ENCODE measurements around the gene PRSS36.
A peak's percentile ranks its signal among the peaks of the same experiment; 100 is the strongest.
"Not testable (repeated sequence)": the region's sequence is repeated elsewhere in the genome, so short reads cannot be mapped to it uniquely, and the experiment has no call there.

Gene PRSS36

GRCh38 chr16:31118223-31119155 lies 31.4 kb downstream of the PRSS36 start:
- no peak for DNase-seq

- peak; percentile 99 for DNase-seq
These were observed 32.3 kb downstream of the PRSS36 start, which contains the start of gene KAT8 for GRCh38 chr16:31117384-31118222. Gene KAT8, plus strand, starts transcription at chr16:31117664. Its CDS starts 18 bp downstream, at chr16:31117682.

DNA sequence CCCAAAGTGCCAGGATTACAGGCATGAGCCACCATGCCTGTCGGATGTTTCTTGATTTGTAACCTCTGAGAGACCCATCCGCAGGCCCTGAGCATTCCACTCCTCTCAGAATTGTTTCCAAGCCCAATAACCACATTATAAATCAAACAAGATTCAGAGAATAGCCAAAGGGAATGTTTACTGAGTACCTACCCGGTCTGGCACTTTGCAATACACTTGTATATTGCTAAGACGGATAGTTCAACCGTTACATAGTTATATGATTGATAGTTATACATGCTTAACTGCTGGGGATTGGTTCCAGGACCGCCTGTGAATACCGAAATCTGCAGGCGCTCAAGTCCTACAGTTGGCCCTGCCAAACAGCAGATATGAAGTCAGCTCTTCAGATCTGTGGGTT lies 35.4 kb downstream of the PRSS36 start:
- DNase-seq, result no peak

DNA sequence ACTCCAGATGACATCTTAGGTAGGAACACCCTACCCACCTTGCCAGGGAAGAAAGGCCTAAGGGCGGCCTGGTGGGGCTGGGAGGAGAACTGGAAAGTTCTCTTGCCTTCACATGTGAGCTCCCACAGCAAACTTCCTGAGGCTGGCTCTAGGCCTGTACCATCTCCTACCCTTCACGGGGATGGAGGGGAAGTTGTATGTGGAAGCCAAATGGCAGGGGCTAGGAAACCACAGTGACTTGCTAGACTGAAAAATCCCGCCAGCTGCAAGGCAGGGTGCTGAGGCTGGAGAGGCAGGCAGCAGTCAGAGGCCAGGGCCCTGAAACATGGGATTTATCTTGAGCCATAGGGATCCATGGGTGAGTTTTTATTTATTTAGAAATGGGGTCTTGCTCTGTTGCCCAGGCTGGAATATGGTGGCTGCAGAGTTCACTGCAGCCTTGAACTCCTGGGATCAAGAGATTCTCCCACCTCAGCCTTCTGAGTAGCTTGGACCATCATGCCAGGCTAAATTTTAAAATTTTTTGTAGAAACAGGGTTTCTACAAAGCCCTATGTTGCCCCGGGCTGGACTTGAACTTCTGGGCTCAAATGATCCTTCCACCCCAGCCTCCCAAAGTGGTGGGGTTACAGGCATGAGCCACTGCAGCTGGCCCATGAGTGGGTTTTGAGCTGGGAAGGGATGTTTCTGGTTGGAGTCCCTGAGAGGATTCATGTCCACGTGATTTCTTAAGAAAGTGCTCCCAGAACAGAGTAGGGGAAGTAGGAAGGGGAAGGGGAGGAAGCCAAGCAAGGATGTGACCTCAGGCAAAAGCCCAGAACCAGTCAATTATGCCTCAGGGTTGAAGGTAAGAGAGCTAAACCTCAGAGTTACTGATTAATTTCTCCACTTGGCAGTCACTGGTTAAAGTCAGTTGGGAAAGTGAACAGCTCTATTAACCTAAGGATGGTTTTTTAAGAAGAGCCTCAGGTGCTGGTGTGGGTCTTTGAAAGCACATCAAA lies 36.4 kb downstream of the PRSS36 start:
- peak; percentile 18 for DNase-seq

DNA sequence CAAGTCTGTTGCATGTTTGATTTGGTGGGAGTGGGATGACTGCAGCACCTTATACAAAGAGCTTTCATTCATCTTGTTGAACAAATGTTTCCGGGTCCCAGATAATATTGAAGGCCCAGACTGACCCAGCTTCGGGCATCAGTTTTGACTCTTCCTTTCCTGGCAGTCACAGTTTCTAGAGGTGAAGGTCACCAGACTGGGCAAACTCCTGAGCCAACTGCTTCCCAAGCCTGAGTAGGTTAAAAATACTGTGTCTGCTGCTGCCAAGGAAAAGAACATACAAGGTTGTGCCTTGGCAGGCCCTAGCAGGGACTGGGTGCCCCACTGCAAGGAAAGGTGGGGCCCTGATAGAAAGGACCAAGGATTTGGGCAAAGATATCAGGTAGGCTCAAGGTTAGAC lies 37.2 kb downstream of the PRSS36 start:
- no peak for DNase-seq

GRCh38 chr16:31111881-31112466 lies 37.9 kb downstream of the PRSS36 start:
- DNase-seq, result no peak

- DNase-seq, result no peak
These were observed 39.5 kb downstream of the PRSS36 start for GRCh38 chr16:31110106-31111034.

- DNase-seq, result no peak
These were observed 40.2 kb downstream of the PRSS36 start for GRCh38 chr16:31109622-31110021.

DNA sequence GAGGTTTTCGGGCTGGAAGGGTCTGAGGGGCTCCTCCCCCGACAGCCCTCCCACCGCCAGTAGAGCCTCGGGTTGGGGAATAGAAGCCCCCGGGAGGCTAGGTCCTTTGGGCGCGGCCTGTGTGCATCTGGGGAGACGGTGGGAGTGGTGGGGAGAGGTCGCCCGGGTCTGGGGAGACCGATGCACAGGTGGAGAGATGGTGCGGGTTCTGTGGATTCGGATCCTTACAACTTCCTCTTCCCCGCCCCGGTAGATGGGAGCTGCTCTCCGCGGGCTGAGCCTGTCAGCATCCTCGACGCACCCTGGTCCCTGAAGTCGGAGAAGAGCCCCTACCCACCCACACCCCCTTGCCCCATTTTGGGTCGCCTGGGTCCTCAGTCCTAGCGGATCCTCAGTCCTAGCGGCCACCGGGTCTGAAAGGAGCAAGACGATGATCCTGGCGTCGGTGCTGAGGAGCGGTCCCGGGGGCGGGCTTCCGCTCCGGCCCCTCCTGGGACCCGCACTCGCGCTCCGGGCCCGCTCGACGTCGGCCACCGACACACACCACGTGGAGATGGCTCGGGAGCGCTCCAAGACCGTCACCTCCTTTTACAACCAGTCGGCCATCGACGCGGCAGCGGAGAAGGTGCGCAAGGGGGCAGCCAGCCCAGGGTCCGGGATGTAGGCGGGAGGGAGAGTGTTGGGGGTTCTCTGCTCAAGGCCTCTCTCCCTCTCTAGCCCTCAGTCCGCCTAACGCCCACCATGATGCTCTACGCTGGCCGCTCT lies 40.9 kb downstream of the PRSS36 start:
- no peak for DNase-seq

GRCh38 chr16:31108035-31108793 lies 41.7 kb downstream of the PRSS36 start, which contains the start of gene BCKDK:
Gene BCKDK, plus strand, starts transcription at chr16:31108386. Its CDS starts 838 bp downstream, at chr16:31109224.
- DNase-seq, result peak; percentile 79

DNA sequence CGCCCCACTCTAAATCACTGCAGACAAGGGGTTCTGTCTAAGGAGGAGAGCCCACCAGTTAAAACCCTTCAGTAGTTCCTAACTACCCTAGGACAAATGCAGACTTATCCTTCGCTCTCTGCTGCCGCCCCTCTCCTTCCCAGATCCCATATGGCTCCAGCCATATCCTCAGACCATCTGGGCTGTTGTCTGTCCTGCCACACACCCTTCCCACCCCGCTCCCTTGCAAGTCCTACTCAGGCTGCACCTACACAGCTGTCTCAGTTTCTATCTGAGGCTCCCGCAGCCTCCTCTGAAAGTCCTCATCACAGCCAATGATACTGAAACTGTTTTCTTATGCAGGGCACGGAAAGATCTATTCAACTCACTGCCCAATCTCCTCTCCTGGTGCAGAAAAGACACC lies 42.4 kb downstream of the PRSS36 start:
- DNase-seq, result no peak

DNA sequence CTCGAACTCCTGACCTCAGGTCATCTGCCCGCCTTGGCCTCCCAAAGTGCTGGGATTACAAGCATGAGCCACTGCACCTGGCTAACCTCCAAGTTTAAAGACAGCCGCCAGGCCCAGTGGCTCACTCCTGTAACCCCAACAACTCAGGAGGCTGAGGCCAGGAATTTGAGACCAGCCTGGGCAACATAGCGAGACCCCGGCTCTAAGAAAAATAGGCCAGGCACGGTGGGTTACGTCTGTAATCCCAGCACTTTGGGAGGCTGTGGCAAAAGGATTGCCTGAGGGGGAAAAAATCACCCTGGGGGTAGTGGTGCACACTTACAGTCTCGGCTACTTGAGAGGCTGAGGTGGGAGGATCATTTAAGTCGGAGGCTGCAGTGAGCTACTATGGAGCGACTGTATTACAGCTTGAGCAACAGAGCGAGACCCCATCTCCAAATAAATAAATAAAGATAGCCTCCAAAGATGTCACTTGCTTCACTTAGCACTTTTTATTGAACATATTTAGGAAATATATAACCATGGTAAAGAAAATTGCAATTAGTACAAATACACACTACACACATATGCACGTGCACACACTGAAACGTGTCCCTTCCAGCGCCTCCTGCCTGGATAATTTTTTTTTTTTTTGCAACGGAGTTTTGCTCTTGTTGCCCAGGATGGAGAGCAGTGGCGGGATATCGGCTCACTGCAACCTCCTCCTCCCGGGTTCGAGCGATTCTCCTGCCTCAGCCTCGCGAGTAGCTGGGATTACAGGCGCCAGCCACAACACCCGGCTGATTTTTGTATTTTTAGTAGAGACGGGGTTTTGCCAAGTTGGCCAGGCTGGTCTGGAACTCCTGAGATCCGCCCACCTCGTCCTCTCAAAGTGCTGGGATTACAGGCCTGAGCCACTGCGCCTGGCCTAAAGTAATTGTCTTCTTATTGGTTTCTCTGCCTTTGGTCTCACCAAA lies 43.1 kb downstream of the PRSS36 start:
- no peak for DNase-seq

DNA sequence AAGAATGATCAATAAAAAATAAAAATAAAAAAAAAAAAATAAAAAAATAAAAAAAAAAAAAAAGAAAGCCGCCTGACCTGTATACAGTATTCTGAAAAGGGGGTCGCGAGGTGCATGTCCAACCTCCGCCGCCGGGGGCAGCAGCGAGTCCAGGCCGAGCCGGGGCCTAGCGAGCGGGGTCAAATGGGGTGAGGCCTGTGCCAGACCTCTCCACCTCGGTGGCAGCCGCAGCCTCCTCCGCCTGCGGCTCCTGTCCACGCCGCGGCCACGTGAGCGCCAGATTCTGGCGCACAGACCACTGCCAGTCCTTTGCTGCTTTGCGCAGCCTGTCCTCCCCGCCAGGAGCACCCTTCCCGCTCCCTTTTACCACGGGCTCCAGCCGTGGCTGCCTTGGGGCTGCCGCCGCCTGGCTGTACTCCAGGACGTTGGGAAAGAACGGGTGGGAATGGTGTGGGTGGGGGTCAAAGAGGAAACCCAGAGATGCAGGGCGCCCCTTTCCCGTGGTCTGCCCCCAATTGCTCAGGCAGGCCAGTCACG lies 44.1 kb downstream of the PRSS36 start:
- peak; percentile 87 for DNase-seq

- DNase-seq, result not testable (repeated sequence)
These were observed 48.8 kb downstream of the PRSS36 start for GRCh38 chr16:31100876-31101641.

GRCh38 chr16:31099860-31100638 lies 49.8 kb downstream of the PRSS36 start:
- no peak for DNase-seq
